Transverse colon (tissue), 4 donors: Measurements from ENCODE around the gene MZT2A. TPM values are rescaled to one million over a fixed set of nuclear protein-coding genes. Genes with fewer than 3 reads are reported as not detected.
"Not testable (repeated sequence)": the region's sequence is repeated elsewhere in the genome, so short reads cannot be mapped to it uniquely, and the experiment has no call there.

ENCODE experiments used
- DNase-seq: peaks from one replicate; pipeline ENCODE4 v3.0.0-alpha.2; 2019
- H3K27ac ChIP-seq, 4 donors: fragments of 200-600 bp; sonication (generic); 2 replicates each; pipeline ENCODE4 v1.5.1; 2016 to 2018; ENCODE audit warnings: inconsistent platforms in 4 of 4
- H3K27me3 ChIP-seq: fragments of 200-600 bp; sonication (generic); 2 replicates; pipeline ENCODE4 v1.5.1; 2017; ENCODE audit warnings: inconsistent platforms
- H3K36me3 ChIP-seq, 4 donors: fragments of 200-600 bp; sonication (generic); 2 replicates each; pipeline ENCODE4 v1.5.1; 2017 to 2019; ENCODE audit warnings: inconsistent platforms in 4 of 4
- H3K4me1 ChIP-seq, 4 donors: fragments of 200-600 bp; sonication (generic); 2 replicates each; pipeline ENCODE4 v1.5.1; 2017 to 2020; ENCODE audit warnings: inconsistent platforms in 4 of 4
- H3K4me3 ChIP-seq, 4 donors: fragments of 200-600 bp; sonication (generic); 1 replicate in 1 of 4; 2 replicates in 3 of 4; pipeline versions ENCODE4 v1.5.1 to v1.6.1; 2017 to 2019; ENCODE audit warnings: inconsistent platforms in 4 of 4
- H3K9me3 ChIP-seq, 2 donors: fragments of 200-600 bp; sonication (generic); 2 replicates each; pipeline ENCODE4 v1.5.1; 2017 to 2019; ENCODE audit warnings: inconsistent platforms in 2 of 2
- WGBS, 2 donors: methylation state at CpG; one replicate each; pipeline ENCODE4 v1.1.5; 2018; ENCODE audit warnings: low coverage in 1 of 2; 5-methylcytosine and 5-hydroxymethylcytosine counted together
- in situ Hi-C, 4 donors: fragments of 200-750 bp; cut with MboI; loops; one replicate each; pipeline versions ENCODE4 v1.15.0 to v1.15.1; 2017; ENCODE audit warnings: low sequenced_read_pairs in 3 of 4, low pct_ligation_motif_present in 1 of 4, low pct_unique_long_range_greater_than_20kb in 1 of 4
- intact Hi-C: fragments of 100-400 bp; cut with DNase I; formaldehyde crosslinking; loops from one replicate; pipeline ENCODE4 v1.15.1; 2023; ENCODE audit warnings: low total_unique reads
- total RNA-seq, 4 donors: library from RNA; depleted of rRNA; stranded (reverse); fragments of >200 nt; gene quantifications; one replicate each; pipeline ENCODE4 v1.1.0, GENCODE V29; 2016

MZT2A gene
- total RNA-seq, 4 donors from 2014 or later, result 13.5 to 85.3 (median 43.4) TPM

- H3K4me3 ChIP-seq, in situ Hi-C loops, DNase-seq, H3K27me3 ChIP-seq, H3K4me1 ChIP-seq, H3K9me3 ChIP-seq, H3K27ac ChIP-seq, H3K36me3 ChIP-seq, intact Hi-C loops: not testable (repeated sequence)
- WGBS, 2 donors, result 90 to 93% methylated on average over 2 to 20 of the region's 24 CpGs
Observed at GRCh38 chr2:131483981-131484820, 8.0 kb downstream of the MZT2A start.

GRCh38 chr2:131482506-131483155, 9.6 kb downstream of the MZT2A start:
- H3K27ac ChIP-seq, H3K4me1 ChIP-seq, intact Hi-C loops, H3K36me3 ChIP-seq, H3K4me3 ChIP-seq, DNase-seq, in situ Hi-C loops, H3K27me3 ChIP-seq, H3K9me3 ChIP-seq: not testable (repeated sequence)
- 95 to 97% methylated on average over 6 to 19 of the region's 19 CpGs for WGBS, 2 donors

GRCh38 chr2:131480351-131480750, 11.8 kb downstream of the MZT2A start:
- DNase-seq, intact Hi-C loops, H3K27me3 ChIP-seq, H3K4me3 ChIP-seq, in situ Hi-C loops, H3K4me1 ChIP-seq, H3K9me3 ChIP-seq, H3K27ac ChIP-seq, H3K36me3 ChIP-seq: not testable (repeated sequence)
- 93% methylated on average over 18 of the region's 20 CpGs; no CpG with 5 or more reads in 1 of the 2 donors for WGBS, 2 donors

- in situ Hi-C loops, intact Hi-C loops, H3K27ac ChIP-seq, DNase-seq, H3K27me3 ChIP-seq, H3K9me3 ChIP-seq, H3K4me3 ChIP-seq, H3K36me3 ChIP-seq, H3K4me1 ChIP-seq: not testable (repeated sequence)
- WGBS, 2 donors, result 87 to 100% methylated on average over 1 to 9 of the region's 9 CpGs
Observed at GRCh38 chr2:131478850-131479461, 13.2 kb downstream of the MZT2A start.

GRCh38 chr2:131478074-131478849, 13.9 kb downstream of the MZT2A start:
- intact Hi-C loops, in situ Hi-C loops, DNase-seq, H3K4me1 ChIP-seq, H3K4me3 ChIP-seq, H3K9me3 ChIP-seq, H3K27me3 ChIP-seq, H3K36me3 ChIP-seq, H3K27ac ChIP-seq: not testable (repeated sequence)
- WGBS, 2 donors, result 95% methylated on average over 15 of the region's 18 CpGs; no CpG with 5 or more reads in 1 of the 2 donors

GRCh38 chr2:131477227-131477626, 15.0 kb downstream of the MZT2A start:
- H3K4me1 ChIP-seq, in situ Hi-C loops, H3K4me3 ChIP-seq, H3K27ac ChIP-seq, H3K9me3 ChIP-seq, intact Hi-C loops, DNase-seq, H3K36me3 ChIP-seq, H3K27me3 ChIP-seq: not testable (repeated sequence)
- WGBS, 2 donors, result 47% methylated on average over 1 of the region's 1 CpG; no CpG with 5 or more reads in 1 of the 2 donors

GRCh38 chr2:131476363-131476762, 15.8 kb downstream of the MZT2A start:
- H3K9me3 ChIP-seq, H3K4me3 ChIP-seq, H3K36me3 ChIP-seq, DNase-seq, H3K27me3 ChIP-seq, H3K27ac ChIP-seq, H3K4me1 ChIP-seq, in situ Hi-C loops, intact Hi-C loops: not testable (repeated sequence)
- 96 to 100% methylated on average over 7 to 25 of the region's 25 CpGs for WGBS, 2 donors
